ENCODE results near the gene SNW1. TPM values are rescaled to one million over a fixed set of nuclear protein-coding genes. Genes with fewer than 3 reads are reported as not detected.

The SNW1 gene
- total and polyA plus RNA-seq, 12 donors, result 24.2 to 85.0 (median 51.9) TPM

DNA sequence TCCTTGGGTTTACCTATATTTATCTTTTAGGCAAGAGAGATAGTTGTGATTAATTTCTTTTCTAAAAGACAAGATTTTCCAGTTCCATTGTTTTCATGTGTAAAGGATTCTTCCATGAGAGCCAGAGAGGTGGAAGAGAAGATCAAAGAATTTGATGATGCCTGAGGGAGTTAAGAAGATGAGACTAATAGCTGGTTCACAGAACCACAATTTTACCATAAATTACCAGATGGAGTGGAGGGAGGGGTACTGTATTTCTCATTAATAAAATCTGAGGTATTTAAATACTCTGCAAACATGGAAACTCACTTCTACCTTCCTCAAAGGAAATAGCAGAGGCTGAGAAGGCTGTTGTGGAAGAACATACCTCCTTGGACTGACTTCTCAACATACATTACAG is 87.8 kb downstream of the SNW1 start:
- no peaks in the 10 kb centered on the region for H3K9me3 ChIP-seq (replicated peaks in 1 of 3)
- H3K27me3 ChIP-seq, result no peaks in the 10 kb centered on the region
- H3K4me1 ChIP-seq (replicated peaks in 1 of 2), result peaks cover 0 to 5% of the 10 kb centered on the region in 2 donors
- no peak overlapping the region for H3K4me3 ChIP-seq
- DNase-seq, result no peak
- TF ChIP-seq, protein P1, sequence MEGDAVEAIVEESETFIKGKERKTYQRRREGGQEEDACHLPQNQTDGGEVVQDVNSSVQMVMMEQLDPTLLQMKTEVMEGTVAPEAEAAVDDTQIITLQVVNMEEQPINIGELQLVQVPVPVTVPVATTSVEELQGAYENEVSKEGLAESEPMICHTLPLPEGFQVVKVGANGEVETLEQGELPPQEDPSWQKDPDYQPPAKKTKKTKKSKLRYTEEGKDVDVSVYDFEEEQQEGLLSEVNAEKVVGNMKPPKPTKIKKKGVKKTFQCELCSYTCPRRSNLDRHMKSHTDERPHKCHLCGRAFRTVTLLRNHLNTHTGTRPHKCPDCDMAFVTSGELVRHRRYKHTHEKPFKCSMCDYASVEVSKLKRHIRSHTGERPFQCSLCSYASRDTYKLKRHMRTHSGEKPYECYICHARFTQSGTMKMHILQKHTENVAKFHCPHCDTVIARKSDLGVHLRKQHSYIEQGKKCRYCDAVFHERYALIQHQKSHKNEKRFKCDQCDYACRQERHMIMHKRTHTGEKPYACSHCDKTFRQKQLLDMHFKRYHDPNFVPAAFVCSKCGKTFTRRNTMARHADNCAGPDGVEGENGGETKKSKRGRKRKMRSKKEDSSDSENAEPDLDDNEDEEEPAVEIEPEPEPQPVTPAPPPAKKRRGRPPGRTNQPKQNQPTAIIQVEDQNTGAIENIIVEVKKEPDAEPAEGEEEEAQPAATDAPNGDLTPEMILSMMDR (IDR thresholded peaks at IDR 0.05), result no peak
- TF ChIP-seq POLR2A (IDR thresholded peaks at IDR 0.05), result no peak
- H3K27ac ChIP-seq, result no peak overlapping the region
- peaks cover 0 to 28% of the 10 kb centered on the region in 2 donors for H3K36me3 ChIP-seq (replicated peaks in 1 of 2)
- intact Hi-C loops (cut with DNase I), result no loop called here

Other genes with a start within 250 kb of the SNW1 start
- 10 to 100 TPM; 22.8 to 61.9 (median 43.5) TPM for gene SPTLC2, start 144.5 kb downstream of the SNW1 start, total RNA-seq
- gene SPTLC2, start 144.5 kb downstream of the SNW1 start, polyA plus RNA-seq, result 10 to 100 TPM in 1 of 3 donors, 1 to 10 TPM in 2; 7.1 to 18.3 (median 8.6) TPM
- gene ALKBH1, start 53.1 kb downstream of the SNW1 start, total RNA-seq, result 10 to 100 TPM in 7 of 9 donors, 1 to 10 TPM in 2; 6.7 to 18.0 (median 12.1) TPM
- gene ALKBH1, start 53.1 kb downstream of the SNW1 start, polyA plus RNA-seq, result 10 to 100 TPM in 1 of 3 donors, 1 to 10 TPM in 2; 3.5 to 13.6 (median 7.4) TPM
- gene SLIRP, start 53.1 kb downstream of the SNW1 start, total RNA-seq, result 100 to 1,000 TPM in 6 of 9 donors, 10 to 100 TPM in 3; 70.6 to 744 (median 108) TPM
- 100 to 1,000 TPM; 208 to 602 (median 475) TPM for gene SLIRP, start 53.1 kb downstream of the SNW1 start, polyA plus RNA-seq
- 10 to 100 TPM in 2 of 9 donors, 1 to 10 TPM in 7; 5.2 to 10.5 (median 9.9) TPM for gene ADCK1, start 39.0 kb upstream of the SNW1 start, total RNA-seq
- gene ADCK1, start 39.0 kb upstream of the SNW1 start, polyA plus RNA-seq, result 10 to 100 TPM in 2 of 3 donors, 1 to 10 TPM in 1; 5.9 to 18.1 (median 10.8) TPM